Trophoblast cell (in vitro differentiated cells and primary cell): ENCODE results near the gene NCBP2. TPM values are rescaled to one million over a fixed set of nuclear protein-coding genes. Genes with fewer than 3 reads are reported as not detected.

Source experiments
- DNase-seq, 2 donors: peaks; one replicate each; pipeline ENCODE4 v3.0.0-alpha.2; 2016
- H2AFZ ChIP-seq: 2 replicates; pipeline ENCODE4 v1.6.1; 2013; ENCODE audit warnings: low read length, moderate library complexity, mild to moderate bottlenecking; ENCODE audit not compliant: insufficient read depth, poor library complexity
- H2AK5ac ChIP-seq: 2 replicates; pipeline ENCODE4 v1.6.1; 2013; ENCODE audit warnings: mild to moderate bottlenecking, low read length
- H2BK120ac ChIP-seq: 2 replicates; pipeline ENCODE4 v1.6.1; 2013; ENCODE audit warnings: low read length, mild to moderate bottlenecking, moderate library complexity; ENCODE audit not compliant: insufficient read depth, poor library complexity
- H2BK12ac ChIP-seq: 2 replicates; pipeline ENCODE4 v1.6.1; 2013; ENCODE audit warnings: mild to moderate bottlenecking, low read length, moderate library complexity
- H2BK5ac ChIP-seq: 2 replicates; pipeline ENCODE4 v1.6.1; 2013; ENCODE audit warnings: low read length, low read depth, moderate library complexity, mild to moderate bottlenecking; ENCODE audit not compliant: poor library complexity
- H3K14ac ChIP-seq: 2 replicates; pipeline ENCODE4 v1.6.1; 2013; ENCODE audit warnings: mild to moderate bottlenecking, low read length
- H3K18ac ChIP-seq: 2 replicates; pipeline ENCODE4 v1.6.1; 2013; ENCODE audit warnings: mild to moderate bottlenecking, low read length
- H3K23ac ChIP-seq: 2 replicates; pipeline ENCODE4 v1.6.1; 2013; ENCODE audit warnings: low read length
- H3K27ac ChIP-seq: 2 replicates; pipeline ENCODE4 v1.5.1; 2013; ENCODE audit warnings: low read depth, mild to moderate bottlenecking, inconsistent platforms, low read length, moderate library complexity
- H3K27me3 ChIP-seq: 2 replicates; pipeline ENCODE4 v1.6.1; 2013; ENCODE audit warnings: inconsistent platforms, mild to moderate bottlenecking, low read length, moderate library complexity; ENCODE audit not compliant: insufficient read depth
- H3K36me3 ChIP-seq, 2 experiments: 1 replicate in 1 of 2; 2 replicates in 1 of 2; pipeline ENCODE4 v1.6.1; 2013; ENCODE audit warnings: low read length in 2 of 2, mild to moderate bottlenecking in 2 of 2, moderate library complexity in 1 of 2; ENCODE audit not compliant: insufficient read depth in 2 of 2, control insufficient read depth in 1 of 2
- H3K4ac ChIP-seq: 2 replicates; pipeline ENCODE4 v1.6.1; 2013; ENCODE audit warnings: low read depth, mild to moderate bottlenecking, low read length, moderate library complexity
- H3K4me1 ChIP-seq, 2 experiments: 1 replicate in 1 of 2; 2 replicates in 1 of 2; pipeline ENCODE4 v1.6.1; 2013; ENCODE audit warnings: low read length in 2 of 2, mild to moderate bottlenecking in 2 of 2, moderate library complexity in 1 of 2; ENCODE audit not compliant: insufficient read depth in 2 of 2, control insufficient read depth in 1 of 2
- H3K4me2 ChIP-seq: 2 replicates; pipeline ENCODE4 v1.6.1; 2013; ENCODE audit warnings: inconsistent platforms, mild to moderate bottlenecking, low read length, moderate library complexity
- H3K4me3 ChIP-seq: 2 replicates; pipeline ENCODE4 v1.5.1; 2013; ENCODE audit warnings: mild to moderate bottlenecking, low read depth, low read length, inconsistent platforms
- H3K79me1 ChIP-seq: one replicate; pipeline ENCODE4 v1.6.1; 2013; ENCODE audit warnings: low read length
- H3K79me2 ChIP-seq: 2 replicates; pipeline ENCODE4 v1.6.1; 2013; ENCODE audit warnings: low read length, mild to moderate bottlenecking; ENCODE audit not compliant: control insufficient read depth, insufficient read depth, poor library complexity
- H3K9ac ChIP-seq: 2 replicates; pipeline ENCODE4 v1.6.1; 2013; ENCODE audit warnings: mild to moderate bottlenecking, low read length
- H3K9me3 ChIP-seq: 2 replicates; pipeline ENCODE4 v1.6.1; 2013; ENCODE audit warnings: low read depth, mild to moderate bottlenecking, control low read depth, inconsistent platforms, low read length; ENCODE audit not compliant: insufficient read depth
- H4K12ac ChIP-seq: 2 replicates; pipeline ENCODE4 v1.6.1; 2013; ENCODE audit warnings: low read depth, mild to moderate bottlenecking, low read length, moderate library complexity
- H4K8ac ChIP-seq: 2 replicates; pipeline ENCODE4 v1.6.1; 2013; ENCODE audit warnings: low read depth, mild to moderate bottlenecking, low read length, moderate library complexity
- H4K91ac ChIP-seq: one replicate; pipeline ENCODE4 v1.6.1; 2013; ENCODE audit warnings: low read depth, mild to moderate bottlenecking, low read length, moderate library complexity
- WGBS: extraction: QIAGEN DNeasy Blood & Tissue Kit; methylation state at CpG from one replicate; pipeline ENCODE4 v1.1.7; 2013; ENCODE audit warnings: missing lambda C conversion rate; ENCODE audit not compliant: insufficient read length, insufficient coverage; ENCODE audit errors: extremely low coverage; 5-methylcytosine and 5-hydroxymethylcytosine counted together
- polyA plus RNA-seq: library from polyadenylated mRNA; stranded (reverse); fragments of 200-250 nt; gene quantifications from 2 replicates; pipeline ENCODE4 v1.2.3, GENCODE V29; 2013

The NCBP2 gene
- polyA plus RNA-seq, result 54.5 and 56.4 TPM in 2 replicates

GRCh38 chr3:196942226-196942914 lies at the start of gene NCBP2:
TSS of gene NCBP2 (minus strand) at chr3:196942528. CDS start at chr3:196942503, 25 bp downstream.
- Histone ChIP-seq H3K14ac (peak within 1 kb of the TSS; percentile 87), H4K91ac (peak within 1 kb of the TSS; percentile 92), H2BK5ac (peak within 1 kb of the TSS; percentile 65), H4K12ac (peak within 1 kb of the TSS; percentile 86), H3K9me3 (peaks cover under 1% of the 10 kb centered on the region), H3K23ac (no peak within 1 kb of the TSS), H3K36me3 (peaks cover 6 to 13% of the 10 kb centered on the region in 2 experiments), H3K79me2 (peaks cover 16% of the 10 kb centered on the region), H3K79me1 (peaks cover 10% of the 10 kb centered on the region), H3K9ac (peak within 1 kb of the TSS; percentile 93), H4K8ac (peak within 1 kb of the TSS; percentile 94), H3K27me3 (no peaks in the 10 kb centered on the region), H3K4me1 (peaks cover 6 to 11% of the 10 kb centered on the region in 2 experiments), H3K4ac (peak within 1 kb of the TSS; percentile 90), H2AK5ac (peak within 1 kb of the TSS; percentile 39), H3K27ac (peak within 1 kb of the TSS; percentile 88), H2BK120ac (peak within 1 kb of the TSS; percentile 69), H3K18ac (peak within 1 kb of the TSS; percentile 81), H2AFZ (peak within 1 kb of the TSS; percentile 91), H3K4me2 (peak within 1 kb of the TSS; percentile 92), H3K4me3 (peak within 1 kb of the TSS; percentile 99), H2BK12ac (no peak within 1 kb of the TSS)
- WGBS, result no CpG with 5 or more reads among the region's 77 CpGs
- DNase-seq, result peak; percentile 99 to 100

GRCh38 chr3:196991581-196992460 lies 49.5 kb upstream of the NCBP2 start:
- H3K18ac ChIP-seq, result no peak overlapping the region
- no peak overlapping the region for H2AFZ ChIP-seq
- no peak overlapping the region for H3K23ac ChIP-seq
- H3K79me1 ChIP-seq, result no peaks in the 10 kb centered on the region
- no peak overlapping the region for H2AK5ac ChIP-seq
- WGBS, result no CpG with 5 or more reads among the region's 28 CpGs
- peaks cover 5% of the 10 kb centered on the region for H3K9me3 ChIP-seq
- no peaks in the 10 kb centered on the region for H3K4me1 ChIP-seq
- H2BK12ac ChIP-seq, result no peak overlapping the region
- H3K4ac ChIP-seq, result no peak overlapping the region
- no peak overlapping the region for H2BK120ac ChIP-seq
- H4K12ac ChIP-seq, result no peak overlapping the region
- DNase-seq, result no peak
- no peaks in the 10 kb centered on the region for H3K27me3 ChIP-seq
- H3K36me3 ChIP-seq, result no peaks in the 10 kb centered on the region
- no peak overlapping the region for H4K8ac ChIP-seq
- no peak overlapping the region for H3K9ac ChIP-seq
- H2BK5ac ChIP-seq, result no peak overlapping the region
- no peak overlapping the region for H4K91ac ChIP-seq
- no peaks in the 10 kb centered on the region for H3K79me2 ChIP-seq
- no peak overlapping the region for H3K4me3 ChIP-seq
- no peak overlapping the region for H3K4me2 ChIP-seq
- H3K27ac ChIP-seq, result no peak overlapping the region
- no peak overlapping the region for H3K14ac ChIP-seq

- Histone ChIP-seq H3K9me3 (peaks cover 5% of the 10 kb centered on the region), H3K4ac (no peak overlapping the region), H2AK5ac (no peak overlapping the region), H3K18ac (no peak overlapping the region), H2BK12ac (no peak overlapping the region), H4K12ac (no peak overlapping the region), H3K14ac (no peak overlapping the region), H3K27me3 (no peaks in the 10 kb centered on the region), H3K27ac (no peak overlapping the region), H3K4me1 (no peaks in the 10 kb centered on the region), H2BK5ac (no peak overlapping the region), H4K8ac (no peak overlapping the region), H3K36me3 (no peaks in the 10 kb centered on the region), H3K4me2 (no peak overlapping the region), H3K9ac (no peak overlapping the region), H3K23ac (no peak overlapping the region), H2BK120ac (no peak overlapping the region), H3K4me3 (no peak overlapping the region), H4K91ac (no peak overlapping the region), H3K79me1 (no peaks in the 10 kb centered on the region), H2AFZ (no peak overlapping the region), H3K79me2 (no peaks in the 10 kb centered on the region)
- DNase-seq, result no peak
- WGBS, result no CpG with 5 or more reads among the region's 10 CpGs
Observed at GRCh38 chr3:196990601-196991007, 48.3 kb upstream of the NCBP2 start.

GRCh38 chr3:196989721-196990262 lies 47.5 kb upstream of the NCBP2 start:
- H3K9me3 ChIP-seq, result peaks cover under 1% of the 10 kb centered on the region
- no peak for DNase-seq
- H2AK5ac ChIP-seq, result no peak overlapping the region
- no peak overlapping the region for H3K18ac ChIP-seq
- no peak overlapping the region for H3K23ac ChIP-seq
- H3K27me3 ChIP-seq, result no peaks in the 10 kb centered on the region
- no peaks in the 10 kb centered on the region for H3K4me1 ChIP-seq
- H2BK5ac ChIP-seq, result no peak overlapping the region
- no peaks in the 10 kb centered on the region for H3K79me2 ChIP-seq
- WGBS, result no CpG with 5 or more reads among the region's 19 CpGs
- no peak overlapping the region for H3K4ac ChIP-seq
- no peak overlapping the region for H3K27ac ChIP-seq
- H2BK120ac ChIP-seq, result no peak overlapping the region
- H3K14ac ChIP-seq, result no peak overlapping the region
- no peaks in the 10 kb centered on the region for H3K79me1 ChIP-seq
- H2AFZ ChIP-seq, result no peak overlapping the region
- no peak overlapping the region for H2BK12ac ChIP-seq
- H3K4me2 ChIP-seq, result no peak overlapping the region
- no peak overlapping the region for H4K12ac ChIP-seq
- H3K9ac ChIP-seq, result no peak overlapping the region
- no peak overlapping the region for H3K4me3 ChIP-seq
- H4K91ac ChIP-seq, result no peak overlapping the region
- H3K36me3 ChIP-seq, result no peaks in the 10 kb centered on the region
- H4K8ac ChIP-seq, result no peak overlapping the region
